ENCODE measurements around the gene DDX25. TPM values are rescaled to one million over a fixed set of nuclear protein-coding genes. Genes with fewer than 3 reads are reported as not detected.

The DDX25 gene
- total and polyA plus RNA-seq, 9 of the 15 experiments (the other 6 are each of a cell fraction or from before 2014, with no cell fraction given), result not detected

GRCh38 chr11:125916683-125917347, 12.5 kb downstream of the DDX25 start:
- Histone ChIP-seq H3K9ac (ENCODE audit: insufficient read depth in 1 of 2, low read depth in 2 of 2, low read length in 2 of 2) (no peak overlapping the region), H3K4me3 (no peak overlapping the region), H3K9me3 (replicated peaks; ENCODE audit: control insufficient read depth, insufficient read depth, low read depth, low read length) (no peaks in the 10 kb centered on the region), H3K4me1 (replicated peaks in 1 of 2; ENCODE audit: control insufficient read depth in 2 of 2, insufficient read depth in 2 of 2, low read length in 2 of 2) (no peaks in the 10 kb centered on the region), H4K20me1 (replicated peaks; ENCODE audit: control insufficient read depth, insufficient read depth, low read length) (no peaks in the 10 kb centered on the region), H3K4me2 (ENCODE audit: insufficient read depth, low read length) (no peak overlapping the region), H3K9me1 (ENCODE audit: control insufficient read depth, insufficient read depth, low read length) (no peaks in the 10 kb centered on the region), H3K27ac (ENCODE audit: extremely low read depth, low read depth, low read length) (no peak overlapping the region), H2AFZ (ENCODE audit: low read depth, low read length) (no peak overlapping the region), H3K27me3 (ENCODE audit: control insufficient read depth in 2 of 2, insufficient read depth in 2 of 2, low read length in 2 of 2) (peaks cover 50 to 51% of the 10 kb centered on the region in 2 experiments), H3K79me2 (ENCODE audit: control insufficient read depth, insufficient read depth, low read length) (no peaks in the 10 kb centered on the region), H3K36me3 (ENCODE audit: control insufficient read depth, insufficient read depth, low read length) (no peaks in the 10 kb centered on the region)
- in situ Hi-C loops (cut with MboI) (no loop called here), intact Hi-C loops (cut with micrococcal nuclease) (no loop called here)
- FAIRE-seq (no peak), ATAC-seq (no peak), DNase-seq (ENCODE audit: extremely low read depth in 1 of 4, low spot score in 3 of 4) (no peak)
- TF ChIP-seq ZNF639 (CRISPR knock-in tag; conservative IDR thresholded peaks at IDR 0.05 in 1 of 2, IDR thresholded peaks at IDR 0.05 in 1 of 2) (no peak), SREBF2 (CRISPR knock-in tag; IDR thresholded peaks at IDR 0.05) (no peak)
- TF ChIP-seq, protein P1, sequence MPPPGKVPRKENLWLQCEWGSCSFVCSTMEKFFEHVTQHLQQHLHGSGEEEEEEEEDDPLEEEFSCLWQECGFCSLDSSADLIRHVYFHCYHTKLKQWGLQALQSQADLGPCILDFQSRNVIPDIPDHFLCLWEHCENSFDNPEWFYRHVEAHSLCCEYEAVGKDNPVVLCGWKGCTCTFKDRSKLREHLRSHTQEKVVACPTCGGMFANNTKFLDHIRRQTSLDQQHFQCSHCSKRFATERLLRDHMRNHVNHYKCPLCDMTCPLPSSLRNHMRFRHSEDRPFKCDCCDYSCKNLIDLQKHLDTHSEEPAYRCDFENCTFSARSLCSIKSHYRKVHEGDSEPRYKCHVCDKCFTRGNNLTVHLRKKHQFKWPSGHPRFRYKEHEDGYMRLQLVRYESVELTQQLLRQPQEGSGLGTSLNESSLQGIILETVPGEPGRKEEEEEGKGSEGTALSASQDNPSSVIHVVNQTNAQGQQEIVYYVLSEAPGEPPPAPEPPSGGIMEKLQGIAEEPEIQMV (tag; conservative IDR thresholded peaks at IDR 0.05; ENCODE audit: low read depth), result no peak
- TF ChIP-seq, protein P2, sequence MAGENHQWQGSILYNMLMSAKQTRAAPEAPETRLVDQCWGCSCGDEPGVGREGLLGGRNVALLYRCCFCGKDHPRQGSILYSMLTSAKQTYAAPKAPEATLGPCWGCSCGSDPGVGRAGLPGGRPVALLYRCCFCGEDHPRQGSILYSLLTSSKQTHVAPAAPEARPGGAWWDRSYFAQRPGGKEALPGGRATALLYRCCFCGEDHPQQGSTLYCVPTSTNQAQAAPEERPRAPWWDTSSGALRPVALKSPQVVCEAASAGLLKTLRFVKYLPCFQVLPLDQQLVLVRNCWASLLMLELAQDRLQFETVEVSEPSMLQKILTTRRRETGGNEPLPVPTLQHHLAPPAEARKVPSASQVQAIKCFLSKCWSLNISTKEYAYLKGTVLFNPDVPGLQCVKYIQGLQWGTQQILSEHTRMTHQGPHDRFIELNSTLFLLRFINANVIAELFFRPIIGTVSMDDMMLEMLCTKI (IDR thresholded peaks at IDR 0.05; ENCODE audit: partially characterized antibody), result no peak
- ChIA-PET POLR2A (interaction anchor here (0.6 to 1.5 kb wide), 3 partner anchors 13 to 15 kb away, joined by 3 to 9 read pairs (median 7); partner anchors contain the start of gene PUS3), CTCF (ENCODE audit: low intra/inter-chr PET ratio) (no interaction called here)
- no TSS peak for BruUV-seq (replicated peaks)
- WGBS (ENCODE audit: insufficient coverage, low coverage, missing lambda C conversion rate), result 1% methylated on average over 12 of the region's 12 CpGs

Measured in K562 (cell line).